Brain pericyte (primary cell): ENCODE results near the gene SCGB1A1.
A peak's percentile ranks its signal among the peaks of the same experiment; 100 is the strongest.

Experiments
- DNase-seq: peaks from one replicate; pipeline ENCODE4 v3.0.0-alpha.2; 2012; ENCODE audit warnings: low read depth, low spot score

The SCGB1A1 gene

GRCh38 chr11:62398011-62398994, 20.5 kb upstream of the SCGB1A1 start:
- no peak for DNase-seq

- peak; percentile 53 for DNase-seq
Measured at GRCh38 chr11:62399172-62399877, 19.5 kb upstream of the SCGB1A1 start.

GRCh38 chr11:62399878-62400266, 19.0 kb upstream of the SCGB1A1 start:
- no peak for DNase-seq

- no peak for DNase-seq
Measured at GRCh38 chr11:62400281-62400680, 18.6 kb upstream of the SCGB1A1 start.

- no peak for DNase-seq
Measured at GRCh38 chr11:62400760-62401159, 18.1 kb upstream of the SCGB1A1 start.

- DNase-seq, result no peak
Measured at GRCh38 chr11:62401356-62401755, 17.5 kb upstream of the SCGB1A1 start.

GRCh38 chr11:62401811-62402210, 17.0 kb upstream of the SCGB1A1 start:
- no peak for DNase-seq

- DNase-seq, result no peak
Measured at GRCh38 chr11:62402226-62402959, 16.4 kb upstream of the SCGB1A1 start.

- DNase-seq, result no peak
Measured at GRCh38 chr11:62402960-62403730, 15.7 kb upstream of the SCGB1A1 start.

GRCh38 chr11:62404435-62404834, 14.4 kb upstream of the SCGB1A1 start:
- DNase-seq, result no peak

GRCh38 chr11:62404901-62405300, 13.9 kb upstream of the SCGB1A1 start:
- no peak for DNase-seq

GRCh38 chr11:62406034-62406433, 12.8 kb upstream of the SCGB1A1 start:
- DNase-seq, result no peak

- no peak for DNase-seq
Measured at GRCh38 chr11:62409831-62410230, 9.0 kb upstream of the SCGB1A1 start.

- no peak for DNase-seq
Measured at GRCh38 chr11:62410972-62411371, 7.9 kb upstream of the SCGB1A1 start.

- DNase-seq, result no peak
Measured at GRCh38 chr11:62411524-62411923, 7.3 kb upstream of the SCGB1A1 start.

GRCh38 chr11:62413060-62413696, 5.7 kb upstream of the SCGB1A1 start:
- no peak for DNase-seq

- no peak for DNase-seq
Measured at GRCh38 chr11:62416596-62416995, 2.2 kb upstream of the SCGB1A1 start.

GRCh38 chr11:62418136-62418535, 697 bp upstream of the SCGB1A1 start:
- no peak for DNase-seq

- no peak for DNase-seq
Measured at GRCh38 chr11:62419314-62419929, 589 bp downstream of the SCGB1A1 start.

GRCh38 chr11:62419943-62420342, 1.1 kb downstream of the SCGB1A1 start:
- DNase-seq, result no peak
